HCT116 (cell line): ENCODE data around the gene SLC10A3. TPM values are rescaled to one million over a fixed set of nuclear protein-coding genes. Genes with fewer than 3 reads are reported as not detected.

Experiments used
- ATAC-seq: fragments of 200-7000 bp; cut with Tn5 transposase; 2 replicates; pipeline ENCODE4 v1.9.1; 2020; ENCODE audit warnings: mild to moderate bottlenecking, moderate library complexity
- BruUV-seq: library from RNA; stranded (reverse); fragments of 400-500 nt; replicated peaks from 2 replicates; lab custom pipeline; 2021; lab: Mats Ljungman, UMichigan
- CTCF ChIA-PET: fragments of 300-600 bp; sonication (Branson Sonifier 250); formaldehyde crosslinking; loops from one replicate; lab custom pipeline; 2021; ENCODE audit warnings: antibody characterized with exemption; lab: Charles Lee
- POLR2A ChIA-PET: fragments of 300-600, 350-600 bp; sonication (Branson Sonifier 250); formaldehyde crosslinking; loops from one replicate; lab custom pipeline; 2021; ENCODE audit warnings: antibody characterized with exemption; lab: Charles Lee
- RAD21 ChIA-PET, 2 experiments: fragments of 300-600 bp; sonication (Branson Sonifier 250); formaldehyde crosslinking; loops; one replicate each; lab custom pipeline; 2023; ENCODE audit warnings: low total read pairs in 2 of 2; ENCODE audit not compliant: uncharacterized antibody in 2 of 2, unreplicated experiment in 2 of 2, low non-redundant PET in 1 of 2; lab: Charles Lee
- DNase-seq: peaks from one replicate; pipeline ENCODE4 v3.0.0-alpha.2; 2010; ENCODE audit warnings: low read depth, low spot score
- H2AFZ ChIP-seq: fragments of 200-600 bp; shearing (Covaris generic), sonication (generic); 2 replicates; pipeline ENCODE4 v1.6.1; 2017; ENCODE audit warnings: low read depth, mixed run types, mixed read lengths, antibody characterized with exemption, low read length; ENCODE audit not compliant: poor library complexity, severe bottlenecking
- H3K27ac ChIP-seq: 2 replicates; pipeline ENCODE4 v1.5.1; 2012; ENCODE audit warnings: low read depth, low read length
- H3K27me3 ChIP-seq: fragments of 200-600 bp; sonication (generic); 2 replicates; pipeline ENCODE4 v1.6.1; 2016; ENCODE audit warnings: mixed run types, low read length, mixed read lengths; ENCODE audit not compliant: insufficient read depth
- H3K36me3 ChIP-seq, 2 experiments: fragments of 200-500 bp in 1 of 2; fragments of 200-600 bp in 1 of 2; sonication (Bioruptor generic) in 1 of 2; sonication (generic) in 1 of 2; 2 replicates each; pipeline versions ENCODE4 v1.5.1 to v1.6.1; 2014 to 2016; ENCODE audit warnings: low read length in 2 of 2, inconsistent platforms in 1 of 2, mixed read lengths in 1 of 2, mixed run types in 1 of 2; ENCODE audit not compliant: insufficient read depth in 2 of 2, control insufficient read depth in 1 of 2
- H3K4me1 ChIP-seq, 2 experiments: fragments of 200-600 bp in 1 of 2; sonication (generic) in 1 of 2; 2 replicates each; pipeline versions ENCODE4 v1.5.1 to v1.6.1; 2012 to 2017; ENCODE audit warnings: low read length in 2 of 2, inconsistent platforms in 1 of 2, mild to moderate bottlenecking in 1 of 2, mixed read lengths in 1 of 2, mixed run types in 1 of 2, moderate library complexity in 1 of 2; ENCODE audit not compliant: insufficient read depth in 2 of 2, control insufficient read depth in 1 of 2
- H3K4me2 ChIP-seq: fragments of 200-600 bp; sonication (generic); 2 replicates; pipeline ENCODE4 v1.6.1; 2017; ENCODE audit warnings: mixed run types, low read length, mixed read lengths
- H3K4me3 ChIP-seq, 2 experiments: fragments of 200-600 bp in 1 of 2; sonication (generic) in 1 of 2; replicated peaks in 1 of 2; 2 replicates each; pipeline ENCODE4 v1.5.1; 2011 to 2016; ENCODE audit warnings: low read length in 2 of 2, control low read depth in 1 of 2, low read depth in 1 of 2, mild to moderate bottlenecking in 1 of 2, mixed read lengths in 1 of 2, mixed run types in 1 of 2
- H3K79me2 ChIP-seq: fragments of 200-600 bp; sonication (generic); 2 replicates; pipeline ENCODE4 v1.6.1; 2017; ENCODE audit warnings: mild to moderate bottlenecking, mixed run types, low read length, moderate library complexity, mixed read lengths; ENCODE audit not compliant: insufficient read depth
- H3K9ac ChIP-seq: fragments of 200-600 bp; sonication (generic); 2 replicates; pipeline ENCODE4 v1.6.1; 2016; ENCODE audit warnings: low read length, mixed read lengths
- H3K9me2 ChIP-seq: fragments of 200-600 bp; sonication (generic), shearing (Covaris generic); 2 replicates; pipeline ENCODE4 v1.6.1; 2017; ENCODE audit warnings: mixed run types, mild to moderate bottlenecking, moderate library complexity; ENCODE audit not compliant: insufficient read depth
- H3K9me3 ChIP-seq, 2 experiments: fragments of 200-500 bp in 1 of 2; fragments of 200-600 bp in 1 of 2; sonication (Bioruptor generic) in 1 of 2; sonication (generic) in 1 of 2; 2 replicates each; pipeline ENCODE4 v1.6.1; 2014 to 2017; ENCODE audit warnings: low read length in 2 of 2, mixed read lengths in 2 of 2, inconsistent platforms in 1 of 2, low read depth in 1 of 2, mild to moderate bottlenecking in 1 of 2, mixed run types in 1 of 2, moderate library complexity in 1 of 2; ENCODE audit not compliant: control insufficient read depth in 1 of 2, insufficient read depth in 1 of 2
- H4K20me1 ChIP-seq: fragments of 200-600 bp; sonication (generic), shearing (Covaris generic); 2 replicates; pipeline ENCODE4 v1.6.1; 2017; ENCODE audit warnings: mixed run types, mild to moderate bottlenecking, moderate library complexity; ENCODE audit not compliant: insufficient read depth
- CEBPB ChIP-seq: IDR thresholded peaks from 2 replicates; pipeline ENCODE4 v1.6.1; 2012; ENCODE audit warnings: low read depth
- ELF1 ChIP-seq: IDR thresholded peaks from 2 replicates; pipeline ENCODE4 v1.6.1; 2012; ENCODE audit warnings: low read depth, borderline replicate concordance
- EZH2 ChIP-seq: fragments of 200-600 bp; sonication (generic); IDR thresholded peaks from 2 replicates; pipeline ENCODE4 v1.6.1; 2017; ENCODE audit warnings: antibody characterized with exemption, mixed run types
- EZH2phosphoT487 ChIP-seq: fragments of 200-600 bp; IDR thresholded peaks from 2 replicates; pipeline ENCODE4 v1.6.1; 2018; ENCODE audit warnings: antibody characterized with exemption, borderline replicate concordance
- JUND ChIP-seq: IDR thresholded peaks from 2 replicates; pipeline ENCODE4 v1.6.1; 2012
- POLR2AphosphoS5 ChIP-seq: IDR thresholded peaks from 2 replicates; pipeline ENCODE4 v1.6.1; 2011; ENCODE audit warnings: mild to moderate bottlenecking, low read depth, low read length, moderate library complexity
- RAD21 ChIP-seq: IDR thresholded peaks from 2 replicates; pipeline ENCODE4 v1.6.1; 2012; ENCODE audit warnings: low read depth, mild to moderate bottlenecking
- TCF7L2 ChIP-seq: IDR thresholded peaks from 2 replicates; pipeline ENCODE4 v1.7.0; 2011; ENCODE audit warnings: borderline replicate concordance, inconsistent platforms; ENCODE audit not compliant: insufficient read depth, insufficient read length; ENCODE audit errors: extremely low read depth
- ZFX ChIP-seq: fragments of 450-650 bp; IDR thresholded peaks from 2 replicates; pipeline ENCODE4 v1.6.1; 2017
- ZNF274 ChIP-seq: fragments of 200-500 bp; sonication (Bioruptor generic); IDR thresholded peaks from 2 replicates; pipeline ENCODE4 v1.6.1; 2014; ENCODE audit warnings: mild to moderate bottlenecking, low read depth, low read length, inconsistent platforms
- intact Hi-C: fragments of 100-400 bp; cut with micrococcal nuclease; formaldehyde crosslinking; loops from 2 replicates; pipeline ENCODE4 v1.10.0; 2022
- total RNA-seq: library from RNA; stranded (reverse); gene quantifications from one replicate; pipeline ENCODE4 v1.2.1, GENCODE V29; 2021; ENCODE audit not compliant: unreplicated experiment
- TF ChIP-seq, protein P1 (sequence below): IDR thresholded peaks from 2 replicates; pipeline ENCODE4 v1.6.1; 2012
- TF ChIP-seq, protein P2 (sequence below): IDR thresholded peaks from 2 replicates; pipeline ENCODE4 v1.6.1; 2012; ENCODE audit warnings: low read depth

Gene SLC10A3
- total RNA-seq, 1 experiment from 2014 or later: 16.2 TPM

GRCh38 chrX:154440623-154441357, 49.6 kb downstream of the SLC10A3 start:
- CTCF ChIA-PET: no interaction called here
- intact Hi-C loops: loop anchor here (5.0 kb wide), 1 partner anchor 37 kb away; the partner anchor contains the start of gene LAGE3

More at GRCh38 chrX:154440623-154441357, 49.6 kb downstream of the SLC10A3 start:
- H4K20me1 ChIP-seq: no peaks in the 10 kb centered on the region
- no TSS peak for BruUV-seq
- DNase-seq: no peak
- peaks cover 37% of the 10 kb centered on the region for H3K79me2 ChIP-seq
- no peak overlapping the region for H3K27ac ChIP-seq
- TF ChIP-seq ELF1 (no peak), TCF7L2 (no peak), ZFX (no peak), CEBPB (no peak), RAD21 (no peak), POLR2AphosphoS5 (no peak), EZH2 (no peak), ZNF274 (no peak), EZH2phosphoT487 (no peak), JUND (no peak)
- TF ChIP-seq, protein P1, sequence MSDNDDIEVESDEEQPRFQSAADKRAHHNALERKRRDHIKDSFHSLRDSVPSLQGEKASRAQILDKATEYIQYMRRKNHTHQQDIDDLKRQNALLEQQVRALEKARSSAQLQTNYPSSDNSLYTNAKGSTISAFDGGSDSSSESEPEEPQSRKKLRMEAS: no peak
- TF ChIP-seq, protein P2, sequence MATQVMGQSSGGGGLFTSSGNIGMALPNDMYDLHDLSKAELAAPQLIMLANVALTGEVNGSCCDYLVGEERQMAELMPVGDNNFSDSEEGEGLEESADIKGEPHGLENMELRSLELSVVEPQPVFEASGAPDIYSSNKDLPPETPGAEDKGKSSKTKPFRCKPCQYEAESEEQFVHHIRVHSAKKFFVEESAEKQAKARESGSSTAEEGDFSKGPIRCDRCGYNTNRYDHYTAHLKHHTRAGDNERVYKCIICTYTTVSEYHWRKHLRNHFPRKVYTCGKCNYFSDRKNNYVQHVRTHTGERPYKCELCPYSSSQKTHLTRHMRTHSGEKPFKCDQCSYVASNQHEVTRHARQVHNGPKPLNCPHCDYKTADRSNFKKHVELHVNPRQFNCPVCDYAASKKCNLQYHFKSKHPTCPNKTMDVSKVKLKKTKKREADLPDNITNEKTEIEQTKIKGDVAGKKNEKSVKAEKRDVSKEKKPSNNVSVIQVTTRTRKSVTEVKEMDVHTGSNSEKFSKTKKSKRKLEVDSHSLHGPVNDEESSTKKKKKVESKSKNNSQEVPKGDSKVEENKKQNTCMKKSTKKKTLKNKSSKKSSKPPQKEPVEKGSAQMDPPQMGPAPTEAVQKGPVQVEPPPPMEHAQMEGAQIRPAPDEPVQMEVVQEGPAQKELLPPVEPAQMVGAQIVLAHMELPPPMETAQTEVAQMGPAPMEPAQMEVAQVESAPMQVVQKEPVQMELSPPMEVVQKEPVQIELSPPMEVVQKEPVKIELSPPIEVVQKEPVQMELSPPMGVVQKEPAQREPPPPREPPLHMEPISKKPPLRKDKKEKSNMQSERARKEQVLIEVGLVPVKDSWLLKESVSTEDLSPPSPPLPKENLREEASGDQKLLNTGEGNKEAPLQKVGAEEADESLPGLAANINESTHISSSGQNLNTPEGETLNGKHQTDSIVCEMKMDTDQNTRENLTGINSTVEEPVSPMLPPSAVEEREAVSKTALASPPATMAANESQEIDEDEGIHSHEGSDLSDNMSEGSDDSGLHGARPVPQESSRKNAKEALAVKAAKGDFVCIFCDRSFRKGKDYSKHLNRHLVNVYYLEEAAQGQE: no peak
- TF ChIP-seq, all 23 proteins: peak for 0
- ChIA-PET RAD21 (no interaction called here), POLR2A (interaction anchor here (1.1 kb wide), 1 partner anchor 31 kb away, joined by 3 read pairs; no protein-coding TSS in a partner anchor)
- no peak overlapping the region for H3K4me2 ChIP-seq
- no peaks in the 10 kb centered on the region for H3K9me2 ChIP-seq
- no peak overlapping the region for H2AFZ ChIP-seq
- no peak overlapping the region for H3K4me3 ChIP-seq
- no peaks in the 10 kb centered on the region for H3K27me3 ChIP-seq
- no peaks in the 10 kb centered on the region; a peak in 1 of 4 replicates for H3K36me3 ChIP-seq
- H3K4me1 ChIP-seq: peaks cover 8 to 29% of the 10 kb centered on the region in 2 experiments; a peak in 3 of 4 replicates
- no peak overlapping the region for H3K9ac ChIP-seq
- H3K9me3 ChIP-seq: no peaks in the 10 kb centered on the region
- no peak for ATAC-seq
